ELR (cell line): ENCODE data around the gene MBP.
A peak's percentile ranks its signal among the peaks of the same experiment; 100 is the strongest.

ENCODE experiments used
- DNase-seq: peaks from one replicate; pipeline ENCODE4 v3.0.0-alpha.2; 2015; ENCODE audit warnings: low read depth

MBP gene

GRCh38 chr18:77082316-77082955, 50.1 kb downstream of the MBP start:
- DNase-seq, result no peak

DNA sequence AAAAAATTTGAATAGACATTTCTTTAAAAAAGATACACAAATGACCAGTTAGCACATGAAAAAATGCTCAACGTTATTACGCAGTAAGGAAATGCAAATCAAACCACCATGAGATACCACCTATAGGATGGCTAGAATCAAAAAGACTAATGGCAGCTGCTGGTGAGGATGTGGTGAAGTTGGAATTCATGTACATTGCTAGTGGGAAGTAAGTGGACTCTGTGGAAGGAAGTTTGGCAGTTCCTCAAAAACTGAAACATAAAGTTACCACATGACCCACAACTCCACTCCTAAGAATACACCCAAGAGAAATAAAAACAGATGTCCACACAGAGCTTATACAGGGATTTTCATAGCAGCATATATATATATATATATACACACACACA, 51.2 kb downstream of the MBP start:
- peak; percentile 39 for DNase-seq

- DNase-seq, result no peak
These were observed 52.5 kb downstream of the MBP start for GRCh38 chr18:77079954-77080682.

GRCh38 chr18:77079088-77079487, 53.5 kb downstream of the MBP start:
- DNase-seq, result no peak

DNA sequence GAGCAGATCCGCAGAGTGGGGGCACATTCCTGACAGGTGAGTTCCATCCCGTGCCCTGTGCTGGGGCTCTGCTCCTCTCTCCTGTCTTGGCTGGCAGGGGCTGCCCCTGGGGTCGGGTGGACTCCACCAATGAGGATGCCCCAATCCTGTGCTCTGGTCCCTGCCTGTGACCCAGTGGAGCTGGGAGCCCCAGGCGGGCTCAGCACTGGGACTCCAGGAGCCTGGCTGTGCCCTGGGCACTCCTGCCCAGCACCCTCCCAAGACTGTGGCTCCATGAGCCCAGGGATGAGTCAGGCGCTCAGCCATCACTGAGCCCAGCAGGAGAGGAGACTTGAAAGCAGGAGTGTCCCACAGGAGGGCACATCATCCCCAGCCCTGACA, 53.9 kb downstream of the MBP start:
- peak; percentile 49 for DNase-seq

DNA sequence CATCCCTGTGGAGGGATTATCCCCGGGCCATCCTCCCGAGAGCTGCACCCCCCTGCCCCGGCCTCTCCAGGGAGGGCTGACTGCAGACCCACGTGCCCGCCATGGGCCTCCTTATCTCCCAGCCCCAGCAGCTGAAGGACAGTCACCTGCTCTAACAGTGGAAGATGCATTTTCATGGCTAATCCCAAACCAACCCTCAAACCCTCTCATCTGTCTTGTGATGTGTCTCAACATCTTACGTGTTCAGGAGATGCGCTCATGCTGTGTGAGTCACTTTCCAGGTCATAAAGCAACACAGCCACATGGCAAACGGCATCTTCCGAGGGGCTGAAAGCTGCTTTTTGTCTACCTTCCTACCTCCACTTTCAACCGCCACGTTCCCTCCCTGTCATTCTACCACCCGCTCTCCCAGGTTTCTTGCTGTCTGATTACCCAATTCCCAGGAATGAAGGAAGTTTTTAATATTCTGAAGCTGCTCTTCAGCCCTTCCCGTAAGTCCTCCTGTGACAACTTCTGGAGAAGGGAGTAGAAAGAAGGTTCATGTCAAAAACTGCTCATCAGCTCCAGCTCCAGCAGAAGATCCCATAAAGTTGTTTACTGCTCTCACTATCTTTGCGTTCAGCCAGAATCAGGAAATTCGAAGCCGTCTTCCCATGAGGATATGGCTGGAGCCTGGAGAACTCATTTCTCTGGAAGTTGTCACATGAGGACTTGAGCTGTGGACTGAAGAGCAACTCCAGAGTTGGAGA, 54.5 kb downstream of the MBP start:
- DNase-seq, result peak; percentile 86

- no peak for DNase-seq
These were observed 55.2 kb downstream of the MBP start for GRCh38 chr18:77077401-77077800.

DNA sequence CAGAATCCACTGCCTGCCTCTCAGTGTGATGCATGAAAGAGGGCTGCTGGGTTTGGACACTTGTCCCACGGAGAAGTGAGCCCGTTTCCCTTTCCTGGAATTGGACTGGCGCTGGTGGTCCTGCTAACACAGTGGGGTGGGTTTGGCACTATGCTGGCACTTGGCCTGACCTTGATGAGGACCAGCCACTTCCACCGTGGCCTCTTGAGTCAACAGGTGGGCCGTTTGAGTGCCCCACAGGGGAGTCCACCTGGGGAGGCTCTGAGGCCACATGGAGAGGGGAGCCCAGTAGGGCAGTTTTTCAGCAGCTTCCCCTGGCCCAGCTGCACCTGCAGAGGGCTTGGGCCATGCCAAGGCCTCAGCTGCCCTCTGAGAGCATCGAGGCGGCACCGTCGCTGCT, 56.5 kb downstream of the MBP start:
- no peak for DNase-seq

DNA sequence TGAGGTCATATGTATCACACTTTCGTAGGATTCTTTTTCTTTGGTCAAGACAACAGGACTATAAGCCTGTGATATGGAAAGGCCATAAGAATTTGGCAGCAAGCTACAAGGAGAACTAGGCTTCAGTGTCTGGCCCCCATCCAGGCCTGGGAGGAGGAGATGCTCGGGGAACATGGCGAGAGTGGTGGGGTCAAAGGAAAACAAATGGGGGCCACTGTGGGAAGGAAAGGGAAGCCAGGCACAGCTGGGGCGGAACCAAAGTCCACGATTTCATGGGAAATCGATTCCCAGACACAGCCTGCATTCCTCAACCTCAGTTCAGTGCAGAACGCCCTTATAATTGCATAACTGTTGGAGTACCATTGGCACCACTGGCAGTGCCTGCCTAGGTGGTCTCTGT, 58.2 kb downstream of the MBP start:
- no peak for DNase-seq

GRCh38 chr18:77073336-77074093, 59.1 kb downstream of the MBP start:
- DNase-seq, result no peak

DNA sequence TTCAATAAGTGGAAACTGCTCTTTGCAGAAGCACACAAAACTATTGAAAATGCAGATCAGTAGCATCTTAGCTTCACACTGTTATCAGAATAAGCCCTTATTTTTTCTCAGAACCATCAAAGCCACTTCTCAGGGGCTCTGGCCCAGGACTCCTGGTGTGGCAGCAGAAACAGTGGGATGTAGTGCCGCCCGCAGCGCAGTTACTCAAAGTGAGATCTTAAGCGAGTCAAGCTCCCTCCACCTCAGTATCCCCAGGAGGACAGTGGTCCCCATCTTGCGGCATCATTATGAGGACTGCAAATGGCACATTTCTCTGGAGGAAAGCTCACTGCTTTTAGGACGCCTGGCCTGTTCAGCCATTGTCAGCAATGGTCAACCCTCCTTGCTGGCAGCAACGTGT, 60.0 kb downstream of the MBP start:
- DNase-seq, result no peak

GRCh38 chr18:77071711-77072292, 60.8 kb downstream of the MBP start:
- DNase-seq, result peak; percentile 96

DNA sequence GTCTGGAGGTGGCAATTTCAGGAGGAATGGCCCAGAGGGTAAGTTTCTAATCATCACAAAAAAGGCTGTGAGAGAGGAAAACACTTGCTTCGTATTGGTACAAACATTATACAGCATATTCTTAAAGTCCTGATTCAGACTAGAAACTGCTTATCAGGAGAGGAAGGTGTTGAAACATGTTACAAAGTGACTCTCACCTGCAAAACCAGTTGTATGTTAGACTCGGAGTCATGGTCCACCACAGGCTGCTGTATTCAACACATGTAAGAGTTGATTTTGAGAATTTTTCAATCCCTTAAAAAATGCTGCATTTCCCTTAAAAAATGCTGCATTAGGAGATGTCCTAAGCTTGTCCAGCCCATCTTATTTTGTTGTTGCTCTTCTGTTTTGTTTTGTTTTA, 61.5 kb downstream of the MBP start:
- no peak for DNase-seq

DNA sequence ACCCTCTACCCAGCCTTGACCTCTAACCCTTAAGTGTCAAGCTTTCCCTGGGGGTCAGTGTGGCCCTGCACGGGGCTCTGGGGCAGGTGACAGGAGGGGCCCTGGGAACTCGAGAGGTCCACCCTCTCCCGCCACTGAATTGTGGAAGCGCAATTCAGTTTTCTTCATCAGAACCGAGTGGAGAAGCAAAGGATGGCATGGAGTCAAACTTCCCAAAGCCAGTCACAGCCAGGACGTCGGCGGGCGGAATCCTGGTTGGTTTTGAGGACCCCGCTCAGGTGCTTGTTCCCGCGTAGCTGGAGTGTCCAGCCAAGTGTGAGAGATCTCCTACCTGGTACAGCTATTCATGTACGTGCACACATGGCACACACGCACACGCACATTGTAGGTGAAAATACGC, 62.0 kb downstream of the MBP start:
- no peak for DNase-seq

- DNase-seq, result no peak
These were observed 62.7 kb downstream of the MBP start for GRCh38 chr18:77069931-77070330.

DNA sequence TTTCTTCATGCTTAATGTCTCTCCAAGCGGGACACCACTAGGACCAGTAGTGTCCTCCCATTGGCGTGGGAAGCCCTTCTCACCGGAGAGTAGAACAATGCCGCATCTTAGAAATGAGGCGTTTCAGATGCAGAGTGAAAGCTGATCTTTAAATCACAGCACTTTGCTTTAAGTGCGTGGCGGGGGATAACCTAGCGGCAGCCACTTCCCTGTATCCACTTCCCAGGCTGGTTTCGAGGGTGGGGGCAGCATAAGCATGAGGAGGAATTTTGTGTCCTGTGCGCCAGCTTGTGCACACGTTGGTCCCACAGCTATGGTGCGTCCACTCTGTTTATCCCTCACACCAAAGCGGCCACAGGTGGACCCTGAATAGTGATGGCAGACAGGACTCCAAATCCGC, 63.1 kb downstream of the MBP start:
- no peak for DNase-seq

- peak; percentile 64 for DNase-seq
These were observed 64.0 kb downstream of the MBP start for GRCh38 chr18:77068321-77069312.

- peak; percentile 93 for DNase-seq
These were observed 65.1 kb downstream of the MBP start for GRCh38 chr18:77067291-77068061.

GRCh38 chr18:77066689-77067088, 65.9 kb downstream of the MBP start:
- no peak for DNase-seq

- no peak for DNase-seq
These were observed 66.5 kb downstream of the MBP start for GRCh38 chr18:77066101-77066500.
